T-helper 1 cell (primary cell): ENCODE measurements around the gene RANBP3.
"Not testable (repeated sequence)": the region's sequence is repeated elsewhere in the genome, so short reads cannot be mapped to it uniquely, and the experiment has no call there.

Experiments used
- DNase-seq, 5 donors: peaks; one replicate each; pipeline ENCODE4 v3.0.0-alpha.2; 2012 to 2020

The RANBP3 gene

GRCh38 chr19:5963259-5963658 is 14.7 kb downstream of the RANBP3 start:
- DNase-seq = not testable (repeated sequence)

- DNase-seq = peak; percentile 40 to 89 (median 70)
These were observed 15.7 kb downstream of the RANBP3 start for GRCh38 chr19:5961969-5962945.

- DNase-seq = not testable (repeated sequence)
These were observed 16.3 kb downstream of the RANBP3 start for GRCh38 chr19:5961641-5961968.

GRCh38 chr19:5960005-5961001 is 17.6 kb downstream of the RANBP3 start:
- no peak for DNase-seq

- no peak for DNase-seq
These were observed 18.5 kb downstream of the RANBP3 start for GRCh38 chr19:5959260-5960004.

- no peak for DNase-seq
These were observed 19.2 kb downstream of the RANBP3 start for GRCh38 chr19:5958851-5959122.

- no peak for DNase-seq
These were observed 19.7 kb downstream of the RANBP3 start for GRCh38 chr19:5958074-5958850.

- DNase-seq = no peak
These were observed 20.8 kb downstream of the RANBP3 start for GRCh38 chr19:5957170-5957569.

- no peak for DNase-seq
These were observed 21.2 kb downstream of the RANBP3 start for GRCh38 chr19:5956728-5957127.

- DNase-seq = no peak
These were observed 21.6 kb downstream of the RANBP3 start for GRCh38 chr19:5956323-5956722.

GRCh38 chr19:5955636-5955935 is 22.4 kb downstream of the RANBP3 start:
- no peak for DNase-seq

GRCh38 chr19:5954293-5954692 is 23.6 kb downstream of the RANBP3 start:
- DNase-seq = no peak

- peak in 2 of 5 donors; percentile 17 to 40 for DNase-seq
These were observed 24.2 kb downstream of the RANBP3 start for GRCh38 chr19:5953680-5954213.

GRCh38 chr19:5953030-5953589 is 24.8 kb downstream of the RANBP3 start:
- peak in 1 of 5 donors; percentile 52 for DNase-seq

- DNase-seq = no peak
These were observed 25.5 kb downstream of the RANBP3 start for GRCh38 chr19:5952193-5953029.

- DNase-seq = no peak
These were observed 26.5 kb downstream of the RANBP3 start for GRCh38 chr19:5951338-5951861.

GRCh38 chr19:5950741-5951140 is 27.2 kb downstream of the RANBP3 start:
- no peak for DNase-seq

- peak in 3 of 5 donors; percentile 27 to 46 (median 27) for DNase-seq
These were observed 28.1 kb downstream of the RANBP3 start for GRCh38 chr19:5949792-5950305.

- DNase-seq = peak in 1 of 5 donors; percentile 47
These were observed 29.0 kb downstream of the RANBP3 start for GRCh38 chr19:5948752-5949564.
